Measurements from ENCODE around the gene BCL7A.

GRCh38 chr12:122020795-122021192 is 890 bp upstream of the BCL7A start:
- TF ChIP-seq CTCF (IDR thresholded peaks at IDR 0.05; ENCODE audit: low read depth, low read length, poor library complexity, severe bottlenecking): no peak
- no peak for TF ChIP-seq EZH2phosphoT487 (IDR thresholded peaks at IDR 0.05; ENCODE audit: borderline replicate concordance, low read length)
